HEK293T (cell line): ENCODE data around the gene ARHGAP29.

Experiments used
- BHLHE40 ChIP-seq: fragments of 450-650 bp; IDR thresholded peaks from 2 replicates; pipeline ENCODE4 v1.6.1; 2016; ENCODE audit warnings: mild to moderate bottlenecking, moderate library complexity, borderline replicate concordance
- ELF4 ChIP-seq: fragments of 450-650 bp; IDR thresholded peaks from 2 replicates; pipeline ENCODE4 v1.6.1; 2017; ENCODE audit warnings: antibody characterized with exemption
- FOXA1 ChIP-seq: fragments of 450-650 bp; IDR thresholded peaks from 2 replicates; pipeline ENCODE4 v1.6.1; 2016; ENCODE audit warnings: mild to moderate bottlenecking
- LEF1 ChIP-seq: fragments of 450-650 bp; IDR thresholded peaks from 2 replicates; pipeline ENCODE4 v1.6.1; 2017; ENCODE audit warnings: mild to moderate bottlenecking, borderline replicate concordance
- SP1 ChIP-seq: fragments of 450-650 bp; IDR thresholded peaks from 2 replicates; pipeline ENCODE4 v1.6.1; 2017
- ZNF384 ChIP-seq: fragments of 450-650 bp; IDR thresholded peaks from 2 replicates; pipeline ENCODE4 v1.6.1; 2016

- TF ChIP-seq LEF1 (no peak), SP1 (no peak), FOXA1 (no peak), ZNF384 (no peak), ELF4 (no peak), BHLHE40 (no peak)
These were observed 39.6 kb upstream of the ARHGAP29 start for GRCh38 chr1:94276988-94277434.
